Stomach (tissue), 9 donors: ENCODE results near the gene CCDC61. TPM values are rescaled to one million over a fixed set of nuclear protein-coding genes. Genes with fewer than 3 reads are reported as not detected.
A peak's percentile ranks its signal among the peaks of the same experiment; 100 is the strongest.

Experiments
- DNase-seq, 2 donors: peaks; one replicate each; pipeline versions ENCODE4 v3.0.0 to v3.0.0-alpha.2; 2013 to 2019
- H3K27ac ChIP-seq, 5 donors: fragments of 200-600 bp in 4 of 5; sonication (generic) in 4 of 5; one replicate each; pipeline ENCODE4 v1.5.1; 2013 to 2019; ENCODE audit warnings: mild to moderate bottlenecking in 1 of 5, moderate library complexity in 1 of 5
- H3K27me3 ChIP-seq, 3 donors: fragments of 200-600 bp; sonication (generic); one replicate each; pipeline ENCODE4 v1.5.1; 2017 to 2019; ENCODE audit warnings: mixed run types in 1 of 3
- H3K36me3 ChIP-seq, 4 donors: fragments of 200-600 bp; sonication (generic); 1 replicate in 3 of 4; 2 replicates in 1 of 4; pipeline ENCODE4 v1.5.1; 2016 to 2019
- H3K4me1 ChIP-seq, 4 donors: fragments of 200-600 bp; sonication (generic); one replicate each; pipeline ENCODE4 v1.5.1; 2016 to 2019
- H3K4me3 ChIP-seq, 4 donors: fragments of 200-600 bp; sonication (generic) in 3 of 4; one replicate each; pipeline ENCODE4 v1.5.1; 2016 to 2019; ENCODE audit warnings: mild to moderate bottlenecking in 1 of 4
- H3K9me3 ChIP-seq, 4 donors: fragments of 200-600 bp; sonication (generic); one replicate each; pipeline ENCODE4 v1.5.1; 2016 to 2019
- CTCF ChIP-seq, 7 experiments: fragments of 450-650 bp in 4 of 7; fragments of 200-600 bp in 3 of 7; sonication (generic) in 3 of 7; IDR thresholded peaks; one replicate each; pipeline ENCODE4 v1.5.1; 2016 to 2019; ENCODE audit warnings: antibody characterized with exemption in 7 of 7, control low read depth in 2 of 7, mild to moderate bottlenecking in 1 of 7
- EP300 ChIP-seq: sonication (generic); formaldehyde crosslinking; IDR thresholded peaks from one replicate; pipeline ENCODE4 v1.6.1; 2017; ENCODE audit warnings: antibody characterized with exemption
- POLR2A ChIP-seq, 4 donors: fragments of 450-650 bp; IDR thresholded peaks; one replicate each; pipeline ENCODE4 v1.6.1; 2016; ENCODE audit warnings: antibody characterized with exemption in 4 of 4, control low read depth in 2 of 4, mild to moderate bottlenecking in 1 of 4, moderate library complexity in 1 of 4
- POLR2AphosphoS5 ChIP-seq, 3 donors: sonication (generic); formaldehyde crosslinking; IDR thresholded peaks; one replicate each; pipeline ENCODE4 v1.6.1; 2016; ENCODE audit warnings: antibody characterized with exemption in 3 of 3
- WGBS, 5 donors: extraction: QIAGEN DNeasy Blood & Tissue Kit in 3 of 5; methylation state at CpG; one replicate each; pipeline versions ENCODE4 v1.1.5 to v1.1.7; 2013 to 2018; 5-methylcytosine and 5-hydroxymethylcytosine counted together
- intact Hi-C: fragments of 100-400 bp; cut with DNase I; formaldehyde crosslinking; loops from one replicate; pipeline ENCODE4 v1.15.1; 2023; ENCODE audit warnings: low total_unique reads
- polyA plus RNA-seq, 3 donors: library from polyadenylated mRNA; stranded (reverse); fragments of 200-250 nt; gene quantifications; one replicate each; pipeline ENCODE4 v1.2.3, GENCODE V29; 2013
- total RNA-seq, 5 donors: library from RNA; depleted of rRNA; stranded (reverse); fragments of >200 nt; gene quantifications; one replicate each; pipeline versions ENCODE4 v1.1.0 to v1.2.3, GENCODE V29; 2014 to 2016
- donor health status: healthy with polysubstance abuse.
- donor health status: Bipolar disorder and iron deficiency.
- donor health status: healthy.

Gene CCDC61
- total and polyA plus RNA-seq, 8 donors, result 2.4 to 38.8 (median 13.2) TPM

- Histone ChIP-seq H3K27me3 (peaks cover 0 to 40% (median 21%) of the 10 kb centered on the region in 3 donors), H3K4me1 (peaks cover 27 to 37% (median 32%) of the 10 kb centered on the region in 4 donors), H3K36me3 (peaks cover 0 to 20% (median 10%) of the 10 kb centered on the region in 4 donors), H3K4me3 (peak overlapping the region; percentile 53 to 91 (median 76)), H3K27ac (peak overlapping the region; percentile 29 to 62 (median 37)), H3K9me3 (no peaks in the 10 kb centered on the region)
- peak; percentile 85 to 96 for DNase-seq
- peak in 1 of 3 donors; percentile 35 for TF ChIP-seq POLR2AphosphoS5 (IDR thresholded peaks at IDR 0.05)
- no peak for TF ChIP-seq EP300
- TF ChIP-seq CTCF (IDR thresholded peaks at IDR 0.05), result peak in 5 of 7 experiments; percentile 34 to 90 (median 79)
- no peak for TF ChIP-seq POLR2A (IDR thresholded peaks at IDR 0.05)
- intact Hi-C loops, result no loop called here
- WGBS, 5 donors, result 0 to 1% (median 1%) methylated on average over 24 to 48 of the region's 48 CpGs
Observed at GRCh38 chr19:46016426-46017094, 21.3 kb downstream of the CCDC61 start.

GRCh38 chr19:46017095-46017429, 21.8 kb downstream of the CCDC61 start:
- H3K4me3 ChIP-seq, result peak overlapping the region in 3 of 4 donors; percentile 65 to 91 (median 86)
- no peak for DNase-seq
- H3K36me3 ChIP-seq, result peaks cover 0 to 16% (median 7%) of the 10 kb centered on the region in 4 donors
- H3K4me1 ChIP-seq, result peaks cover 27 to 41% (median 34%) of the 10 kb centered on the region in 4 donors
- H3K9me3 ChIP-seq, result no peaks in the 10 kb centered on the region
- TF ChIP-seq POLR2A (IDR thresholded peaks at IDR 0.05), result no peak
- TF ChIP-seq CTCF (IDR thresholded peaks at IDR 0.05), result peak in 2 of 7 experiments; percentile 2 to 20
- whole genome bisulfite sequencing, 5 donors, result 45 to 55% (median 47%) methylated on average over 7 of the region's 7 CpGs
- H3K27me3 ChIP-seq, result peaks cover 0 to 46% (median 26%) of the 10 kb centered on the region in 3 donors
- intact Hi-C loops, result no loop called here
- H3K27ac ChIP-seq, result no peak overlapping the region

- Histone ChIP-seq H3K27me3 (peaks cover 5 to 51% (median 37%) of the 10 kb centered on the region in 3 donors), H3K4me3 (no peak overlapping the region), H3K36me3 (peaks cover 0 to 16% (median 7%) of the 10 kb centered on the region in 4 donors), H3K27ac (no peak overlapping the region), H3K4me1 (peaks cover 27 to 41% (median 36%) of the 10 kb centered on the region in 4 donors), H3K9me3 (no peaks in the 10 kb centered on the region)
- TF ChIP-seq EP300, result no peak
- TF ChIP-seq POLR2A (IDR thresholded peaks at IDR 0.05), result no peak
- TF ChIP-seq CTCF (IDR thresholded peaks at IDR 0.05), result no peak
- TF ChIP-seq POLR2AphosphoS5 (IDR thresholded peaks at IDR 0.05), result no peak
- 91 to 98% (median 95%) methylated on average over 4 to 15 of the region's 15 CpGs for WGBS, 5 donors
- intact Hi-C loops, result no loop called here
- DNase-seq, result no peak
Observed at GRCh38 chr19:46017874-46018675, 22.8 kb downstream of the CCDC61 start.

- 91 to 98% (median 96%) methylated on average over 7 to 10 of the region's 10 CpGs for WGBS, 5 donors
Observed at GRCh38 chr19:46018729-46019251, 23.5 kb downstream of the CCDC61 start.

More at GRCh38 chr19:46018729-46019251, 23.5 kb downstream of the CCDC61 start:
- Histone ChIP-seq H3K9me3 (no peaks in the 10 kb centered on the region), H3K27ac (no peak overlapping the region), H3K27me3 (peaks cover 6 to 51% (median 39%) of the 10 kb centered on the region in 3 donors), H3K36me3 (peaks cover 0 to 16% (median 7%) of the 10 kb centered on the region in 4 donors), H3K4me3 (no peak overlapping the region), H3K4me1 (peaks cover 27 to 41% (median 36%) of the 10 kb centered on the region in 4 donors)
- intact Hi-C loops, result no loop called here
- no peak for DNase-seq
- TF ChIP-seq CTCF (IDR thresholded peaks at IDR 0.05) (no peak), EP300 (no peak), POLR2A (IDR thresholded peaks at IDR 0.05) (no peak), POLR2AphosphoS5 (IDR thresholded peaks at IDR 0.05) (no peak)
